Head of caudate nucleus (tissue), 42 donors: ENCODE results near the gene SPI1.

Experiments
- DNase-seq, 42 donors: peaks; one replicate each; pipeline versions ENCODE4 v3.0.0 to v3.0.0-alpha.2; 2020 to 2021; ENCODE audit warnings: mixed read lengths in 7 of 42
- intact Hi-C: fragments of 100-400 bp; cut with DNase I; formaldehyde crosslinking; loops from one replicate; pipeline ENCODE4 v1.15.0; 2022

SPI1 gene

GRCh38 chr11:47391711-47392432, 13.5 kb upstream of the SPI1 start:
- intact Hi-C loops: no loop called here
- DNase-seq: no peak

DNA sequence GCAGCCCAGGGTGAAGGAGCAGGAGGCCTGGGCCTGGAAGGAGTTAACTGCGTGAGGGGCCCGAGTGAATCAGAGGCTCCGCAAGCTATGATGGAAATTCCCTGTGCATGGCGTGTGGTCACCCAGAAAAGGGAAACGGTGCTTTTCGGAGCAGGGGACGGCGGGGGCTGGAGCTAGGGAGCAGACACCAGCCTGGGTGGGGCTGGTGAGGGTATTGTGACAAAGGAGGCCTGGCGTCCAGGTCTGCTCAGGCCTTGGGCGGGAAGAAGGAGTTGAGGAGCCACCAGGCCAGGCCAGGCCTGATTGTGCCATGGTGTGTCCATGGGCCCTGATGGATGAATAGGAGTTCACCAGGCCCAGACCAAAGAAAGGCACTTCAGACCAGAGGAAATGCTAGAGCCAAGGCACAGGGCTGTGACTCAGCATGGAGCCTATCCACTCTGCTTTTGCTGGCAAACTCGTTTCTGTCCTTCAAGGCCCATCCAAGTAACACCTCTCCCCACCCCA, 12.8 kb upstream of the SPI1 start:
- DNase-seq: peak in 3 of 42 donors; percentile 42 to 54 (median 45)

DNA sequence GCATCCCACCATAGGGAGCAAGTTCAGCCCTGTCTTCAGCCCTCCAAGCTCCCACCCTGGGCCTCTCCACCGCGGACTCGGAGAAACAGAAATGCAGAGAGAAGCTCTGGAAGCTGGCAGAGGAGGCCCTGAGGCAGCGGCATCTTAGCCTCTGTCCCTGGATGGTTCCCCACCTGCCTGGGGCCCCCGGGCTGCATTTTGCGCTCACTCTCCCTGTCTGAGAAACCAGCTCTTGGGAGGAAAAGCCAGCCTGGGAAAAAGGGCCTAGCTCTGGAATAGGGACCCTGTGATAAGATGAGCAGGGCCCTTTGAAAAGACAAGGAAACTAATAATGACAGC, 12.0 kb upstream of the SPI1 start:
- intact Hi-C loops: no loop called here
- DNase-seq: no peak

More for the DNA sequence above, 12.8 kb upstream of the SPI1 start:
- intact Hi-C loops: no loop called here

GRCh38 chr11:47389577-47390421, 11.5 kb upstream of the SPI1 start:
- DNase-seq: no peak
- intact Hi-C loops: no loop called here

- intact Hi-C loops: no loop called here
- DNase-seq: no peak
Measured at GRCh38 chr11:47388697-47389576, 10.6 kb upstream of the SPI1 start.

GRCh38 chr11:47387944-47388696, 9.8 kb upstream of the SPI1 start:
- no peak for DNase-seq
- intact Hi-C loops: no loop called here

GRCh38 chr11:47384498-47384897, 6.2 kb upstream of the SPI1 start:
- intact Hi-C loops: no loop called here
- DNase-seq: no peak

- no peak for DNase-seq
- intact Hi-C loops: no loop called here
Measured at GRCh38 chr11:47383071-47383470, 4.7 kb upstream of the SPI1 start.

DNA sequence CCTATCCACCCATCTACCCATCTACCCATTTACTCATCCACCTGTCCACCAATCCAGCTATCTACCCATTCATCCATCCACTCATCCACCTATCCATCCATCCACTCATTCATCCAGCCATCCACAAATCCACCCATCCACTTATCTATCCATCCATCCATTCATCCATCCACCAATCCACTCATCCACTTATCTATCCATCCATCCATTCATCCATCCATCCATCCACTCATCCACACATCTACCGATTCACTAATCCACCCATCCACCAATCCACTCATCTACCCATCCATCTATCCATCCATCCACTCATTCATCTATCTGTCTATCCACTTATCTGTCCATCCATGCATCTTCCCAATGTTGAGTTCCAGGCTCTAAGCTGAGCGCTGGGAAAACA, 1.7 kb upstream of the SPI1 start:
- intact Hi-C loops: no loop called here
- no peak for DNase-seq

- no peak for DNase-seq
- intact Hi-C loops: no loop called here
Measured at GRCh38 chr11:47379317-47379716, 970 bp upstream of the SPI1 start.

- intact Hi-C loops: no loop called here
Measured at GRCh38 chr11:47378836-47379170, 456 bp upstream of the SPI1 start.

DNA sequence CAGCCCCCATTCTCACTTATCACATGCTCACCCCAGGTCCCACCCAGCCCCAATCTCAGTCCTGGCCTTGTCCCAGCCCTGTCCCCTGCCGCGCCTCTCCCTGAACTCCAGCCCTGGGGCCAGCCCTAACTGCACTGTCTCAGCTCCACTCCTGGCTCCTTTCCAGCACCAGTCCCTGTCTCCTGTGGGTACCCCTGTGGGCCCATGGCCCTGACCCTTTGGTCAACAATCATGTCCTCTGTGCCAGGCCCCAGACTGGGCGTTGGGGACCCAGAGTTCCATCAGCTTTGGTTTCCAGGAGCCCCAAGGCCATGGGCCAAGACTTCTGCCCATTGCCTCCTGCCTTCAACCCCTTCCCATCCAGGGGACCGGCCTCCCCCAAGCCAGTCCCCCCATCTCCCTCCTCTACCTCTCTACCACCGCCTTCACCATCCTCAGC, 757 bp downstream of the SPI1 start:
- intact Hi-C loops: no loop called here
- DNase-seq: no peak

More at GRCh38 chr11:47378836-47379170, 456 bp upstream of the SPI1 start:
- DNase-seq: no peak

DNA sequence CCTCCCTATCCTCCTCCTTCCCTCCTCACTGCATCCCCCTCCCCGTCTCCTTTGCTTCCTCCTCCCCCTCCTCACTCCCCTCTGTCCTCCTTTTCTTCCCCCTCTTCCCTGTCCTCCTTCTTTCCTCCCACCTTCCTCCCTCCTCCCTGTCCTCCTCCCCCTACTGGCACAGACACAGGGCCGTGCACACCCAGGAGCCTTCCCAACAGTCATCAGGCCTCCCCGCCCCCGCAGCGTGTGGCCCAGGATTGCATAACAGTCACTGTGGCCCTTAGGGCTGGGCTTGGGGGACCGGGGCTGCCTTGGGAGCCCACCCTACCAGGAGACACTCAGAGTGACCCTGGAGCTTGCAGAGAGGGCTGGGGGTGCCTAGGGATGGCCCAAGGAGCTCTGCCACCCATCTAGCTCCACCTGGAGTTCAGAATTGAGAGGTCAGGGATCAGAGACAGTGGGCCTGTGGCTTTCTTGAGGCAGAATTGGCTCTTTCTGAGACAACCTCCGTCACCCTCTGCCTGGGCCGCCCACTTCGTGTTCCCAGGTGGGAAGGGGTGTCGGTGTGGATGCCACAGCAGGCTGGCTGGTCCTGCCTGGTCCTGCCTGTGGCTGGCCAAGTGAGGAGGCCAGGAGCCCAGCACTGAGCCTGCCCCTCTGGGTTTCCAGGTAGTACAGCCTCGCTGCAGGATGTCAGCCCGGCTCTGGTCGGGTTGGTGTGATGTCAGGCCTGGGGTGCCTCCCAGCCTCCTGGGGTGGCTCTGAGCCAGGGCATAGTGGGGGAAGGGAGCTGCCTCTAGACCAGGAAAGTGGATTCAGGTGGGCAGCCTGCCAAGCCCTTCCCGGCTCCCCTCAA, 1.6 kb downstream of the SPI1 start:
- peak in 13 of 42 donors; percentile 25 to 67 (median 50) for DNase-seq
- intact Hi-C loops: no loop called here

- DNase-seq: no peak
- intact Hi-C loops: no loop called here
Measured at GRCh38 chr11:47376107-47376524, 2.2 kb downstream of the SPI1 start.

DNA sequence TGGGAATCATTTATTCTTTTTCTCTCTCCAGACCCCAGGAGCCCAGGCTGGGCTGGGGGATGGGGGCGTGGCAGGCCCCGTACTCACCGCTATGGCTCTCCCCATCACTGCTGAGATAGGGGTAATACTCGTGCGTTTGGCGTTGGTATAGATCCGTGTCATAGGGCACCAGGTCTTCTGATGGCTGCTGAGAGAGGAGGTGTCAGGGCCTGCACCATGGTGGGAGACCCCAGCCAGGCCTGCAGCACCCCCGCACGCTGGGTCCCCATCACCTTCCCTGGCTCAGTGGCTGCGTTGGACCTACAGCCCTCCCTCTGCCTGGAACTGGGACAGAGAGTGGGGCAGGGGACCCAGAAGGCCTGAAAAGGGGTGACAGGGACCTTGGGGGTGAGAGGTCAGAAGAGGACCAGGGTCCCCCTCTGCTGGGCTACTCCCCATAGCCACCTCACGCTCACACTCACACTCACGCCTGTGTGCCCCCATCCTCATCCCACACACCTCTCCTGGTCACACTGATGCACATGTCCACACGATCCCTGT, 2.7 kb downstream of the SPI1 start:
- no peak for DNase-seq
- intact Hi-C loops: no loop called here

DNA sequence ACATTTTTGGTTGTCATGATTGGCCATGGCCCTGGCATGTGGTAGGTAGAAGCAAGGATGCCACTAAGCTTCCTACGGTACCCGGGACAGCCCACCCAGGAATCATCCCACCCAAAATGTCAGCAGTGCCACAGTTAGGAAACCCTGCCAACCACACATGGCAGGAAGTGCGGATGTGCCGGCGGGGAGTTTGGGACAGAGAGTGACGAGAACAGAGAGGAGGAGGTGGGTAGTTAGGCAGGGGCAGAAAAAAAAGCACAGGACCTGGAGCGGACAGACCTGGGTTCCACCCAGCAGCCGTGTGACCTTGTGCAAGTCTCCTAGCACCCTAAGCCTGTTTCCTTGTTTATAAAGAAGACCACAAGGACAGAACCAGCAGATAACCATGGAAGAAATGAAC, 3.3 kb downstream of the SPI1 start:
- intact Hi-C loops: no loop called here
- DNase-seq: no peak

DNA sequence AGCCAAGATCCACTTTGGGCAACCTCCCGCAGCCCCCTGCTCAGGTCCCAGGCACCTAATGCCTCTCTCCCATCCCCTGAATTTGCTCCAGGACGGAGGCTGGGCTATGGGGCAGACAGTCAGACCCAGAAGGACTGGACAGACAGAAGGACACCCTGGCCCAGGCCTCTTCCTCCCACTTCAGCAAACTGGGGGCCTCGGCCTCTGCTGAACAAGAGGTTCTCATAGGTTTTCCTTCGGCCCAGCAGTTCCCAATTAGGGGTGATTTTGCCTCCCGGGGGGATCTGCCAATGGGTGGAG, 3.7 kb downstream of the SPI1 start:
- DNase-seq: no peak
- intact Hi-C loops: no loop called here
